22Rv1 (cell line): Measurements from ENCODE around the gene MAP4K4.

Source experiments
- H3K27ac ChIP-seq: fragments of 450-650 bp; 2 replicates; pipeline ENCODE4 v1.5.1; 2017
- ZFX ChIP-seq: fragments of 450-650 bp; IDR thresholded peaks from 2 replicates; pipeline ENCODE4 v1.6.1; 2017; ENCODE audit warnings: antibody characterized with exemption, borderline replicate concordance
- TF ChIP-seq, protein P1 (sequence below): fragments of 450-650 bp; IDR thresholded peaks from 2 replicates; pipeline ENCODE4 v1.5.1; 2017; ENCODE audit warnings: mild to moderate bottlenecking

MAP4K4 gene

GRCh38 chr2:101796825-101797600 lies 99.5 kb downstream of the MAP4K4 start:
- H3K27ac ChIP-seq = no peak overlapping the region
- TF ChIP-seq, protein P1, sequence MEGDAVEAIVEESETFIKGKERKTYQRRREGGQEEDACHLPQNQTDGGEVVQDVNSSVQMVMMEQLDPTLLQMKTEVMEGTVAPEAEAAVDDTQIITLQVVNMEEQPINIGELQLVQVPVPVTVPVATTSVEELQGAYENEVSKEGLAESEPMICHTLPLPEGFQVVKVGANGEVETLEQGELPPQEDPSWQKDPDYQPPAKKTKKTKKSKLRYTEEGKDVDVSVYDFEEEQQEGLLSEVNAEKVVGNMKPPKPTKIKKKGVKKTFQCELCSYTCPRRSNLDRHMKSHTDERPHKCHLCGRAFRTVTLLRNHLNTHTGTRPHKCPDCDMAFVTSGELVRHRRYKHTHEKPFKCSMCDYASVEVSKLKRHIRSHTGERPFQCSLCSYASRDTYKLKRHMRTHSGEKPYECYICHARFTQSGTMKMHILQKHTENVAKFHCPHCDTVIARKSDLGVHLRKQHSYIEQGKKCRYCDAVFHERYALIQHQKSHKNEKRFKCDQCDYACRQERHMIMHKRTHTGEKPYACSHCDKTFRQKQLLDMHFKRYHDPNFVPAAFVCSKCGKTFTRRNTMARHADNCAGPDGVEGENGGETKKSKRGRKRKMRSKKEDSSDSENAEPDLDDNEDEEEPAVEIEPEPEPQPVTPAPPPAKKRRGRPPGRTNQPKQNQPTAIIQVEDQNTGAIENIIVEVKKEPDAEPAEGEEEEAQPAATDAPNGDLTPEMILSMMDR = no peak
- TF ChIP-seq ZFX = no peak

GRCh38 chr2:101801496-101801895 lies 104.0 kb downstream of the MAP4K4 start:
- TF ChIP-seq ZFX = no peak
- TF ChIP-seq, protein P1 = no peak
- H3K27ac ChIP-seq = no peak overlapping the region

DNA sequence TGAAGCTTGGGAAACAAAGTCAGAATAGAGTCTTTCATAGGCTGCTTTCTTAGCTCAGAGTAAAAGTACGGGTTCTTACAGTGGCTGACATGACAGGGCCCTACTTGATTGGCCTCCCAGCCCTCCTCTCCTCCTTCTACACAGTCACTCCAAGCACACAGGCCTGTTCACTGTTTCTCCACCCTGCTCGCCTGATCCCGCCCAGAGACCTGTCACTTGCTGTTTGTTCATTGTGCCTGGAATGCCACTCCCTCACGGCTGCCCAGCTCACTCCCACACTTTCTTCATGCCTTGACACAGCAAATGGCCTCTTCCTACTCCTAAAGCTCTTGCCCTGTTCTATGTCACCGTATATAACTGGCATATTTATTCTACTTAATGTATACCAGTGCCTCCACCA lies 104.8 kb downstream of the MAP4K4 start:
- TF ChIP-seq, protein P1 = no peak
- TF ChIP-seq ZFX = no peak
- no peak overlapping the region for H3K27ac ChIP-seq

- TF ChIP-seq, protein P1 = no peak
- TF ChIP-seq ZFX = no peak
- no peak overlapping the region for H3K27ac ChIP-seq
Observed at GRCh38 chr2:101803128-101803527, 105.6 kb downstream of the MAP4K4 start.

- TF ChIP-seq, protein P1 = no peak
- TF ChIP-seq ZFX = no peak
- no peak overlapping the region for H3K27ac ChIP-seq
Observed at GRCh38 chr2:101803945-101804696, 106.6 kb downstream of the MAP4K4 start.

GRCh38 chr2:101805152-101806088 lies 107.9 kb downstream of the MAP4K4 start:
- TF ChIP-seq, protein P1 = no peak
- no peak for TF ChIP-seq ZFX
- no peak overlapping the region for H3K27ac ChIP-seq
